A549 (cell line): ENCODE data around the gene ZNF213.

Experiments
- CTCF ChIP-seq: fragments of >200 bp; sonication (Bioruptor Twin); formaldehyde crosslinking; IDR thresholded peaks from 3 replicates; pipeline ENCODE4 v1.5.1; 2016
- PBX3 ChIP-seq: IDR thresholded peaks from 2 replicates; pipeline ENCODE4 v1.6.1; 2012
- RCOR1 ChIP-seq: fragments of 150-350 bp; IDR thresholded peaks from 2 replicates; pipeline ENCODE4 v1.6.1; 2014; ENCODE audit warnings: antibody characterized with exemption, low read length, low read depth
- SREBF2 ChIP-seq: fragments of 450-650 bp; IDR thresholded peaks from 2 replicates; pipeline ENCODE4 v1.6.1; 2014; ENCODE audit warnings: mild to moderate bottlenecking, moderate library complexity
- USF2 ChIP-seq: fragments of 450-650 bp; IDR thresholded peaks from 2 replicates; pipeline ENCODE4 v1.6.1; 2014; ENCODE audit warnings: antibody characterized with exemption

- TF ChIP-seq PBX3 (no peak), RCOR1 (no peak), CTCF (no peak), USF2 (no peak), SREBF2 (no peak)
These were observed 48.8 kb upstream of the ZNF213 start for GRCh38 chr16:3085868-3086595.
